ENCODE measurements around the gene ZBTB2. TPM values are rescaled to one million over a fixed set of nuclear protein-coding genes. Genes with fewer than 3 reads are reported as not detected.
"Not testable (repeated sequence)": the region's sequence is repeated elsewhere in the genome, so short reads cannot be mapped to it uniquely, and the experiment has no call there.

Gene ZBTB2
- total RNA-seq, 1 experiment from 2014 or later, result 34.6 TPM

DNA sequence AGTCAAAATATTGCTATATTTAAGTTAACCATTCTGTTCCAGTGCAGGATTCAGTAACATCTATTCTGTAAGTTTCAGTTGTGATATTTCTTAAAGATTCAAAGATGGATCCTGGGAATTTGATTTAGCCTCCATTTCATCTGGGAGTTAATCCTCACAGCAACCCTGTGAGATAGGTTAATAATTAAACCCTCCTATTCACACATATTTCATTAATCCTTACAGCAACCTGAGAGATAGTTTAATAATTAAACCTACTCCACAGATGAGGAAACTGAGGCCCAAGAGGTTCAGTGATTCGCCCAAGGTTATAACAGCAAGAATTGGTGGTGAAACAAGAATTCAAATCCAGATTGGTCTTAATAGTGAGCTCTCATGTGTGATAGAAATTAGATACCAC lies 10.9 kb upstream of the ZBTB2 start:
- DNase-seq (ENCODE audit: low read depth), result no peak

DNA sequence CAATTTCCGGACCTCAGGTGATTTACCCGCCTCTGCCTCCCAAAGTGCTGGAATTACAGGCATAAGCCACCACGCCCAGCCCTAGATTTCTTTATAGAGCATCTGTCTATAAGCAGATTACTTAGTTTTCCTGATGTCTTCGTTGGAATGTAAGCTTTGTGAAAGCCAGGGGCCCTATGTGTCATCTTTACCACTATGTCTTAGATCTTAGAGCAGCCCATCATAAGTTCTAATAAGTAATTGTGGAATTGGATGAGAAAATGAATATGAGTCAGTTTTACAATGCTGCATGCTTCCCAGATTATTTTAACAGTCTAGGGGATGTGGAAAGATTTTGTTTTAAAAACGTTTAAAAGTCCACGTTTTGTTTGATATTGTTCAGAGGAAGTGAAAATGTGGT lies 9.1 kb upstream of the ZBTB2 start:
- peak; percentile 52 for DNase-seq (ENCODE audit: low read depth)

DNA sequence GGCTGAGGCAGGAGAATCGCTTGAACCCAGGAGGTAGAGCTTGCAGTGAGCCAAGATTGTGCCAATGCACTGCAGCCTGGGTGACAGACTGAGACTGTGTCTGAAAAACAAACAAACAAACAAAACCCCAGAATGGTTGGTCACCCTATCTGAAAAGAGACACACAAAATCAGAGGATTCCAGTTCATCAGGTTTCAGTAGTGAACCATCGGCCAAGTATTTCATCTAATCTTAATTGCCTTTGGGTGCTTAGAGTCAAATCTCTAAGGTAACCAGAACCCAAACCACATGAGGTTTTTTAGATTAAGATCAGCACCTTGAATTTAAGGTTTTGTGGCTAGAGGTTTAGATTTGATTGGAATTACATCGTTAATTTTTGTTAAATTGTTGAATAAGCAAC lies 8.3 kb upstream of the ZBTB2 start:
- DNase-seq (ENCODE audit: low read depth), result no peak

DNA sequence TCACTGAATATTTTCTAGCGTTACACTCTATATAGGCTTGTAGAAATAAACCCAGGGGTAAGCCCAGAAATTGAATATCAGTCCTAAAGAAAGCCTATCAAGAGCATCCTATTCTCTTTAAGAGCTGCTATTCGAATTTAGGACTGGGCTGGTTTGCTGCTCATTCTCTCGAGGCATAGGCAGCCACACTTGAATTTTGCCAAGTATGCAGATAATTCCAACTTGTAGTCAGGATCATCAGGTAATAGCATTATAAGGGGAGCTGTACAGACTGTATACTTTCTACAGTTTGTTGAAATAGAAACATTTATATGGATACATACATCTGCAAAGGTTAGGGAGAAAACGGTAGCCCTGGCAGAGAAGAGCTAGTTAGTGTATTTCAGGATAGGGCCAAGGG lies 2.1 kb upstream of the ZBTB2 start:
- DNase-seq (ENCODE audit: low read depth), result no peak

DNA sequence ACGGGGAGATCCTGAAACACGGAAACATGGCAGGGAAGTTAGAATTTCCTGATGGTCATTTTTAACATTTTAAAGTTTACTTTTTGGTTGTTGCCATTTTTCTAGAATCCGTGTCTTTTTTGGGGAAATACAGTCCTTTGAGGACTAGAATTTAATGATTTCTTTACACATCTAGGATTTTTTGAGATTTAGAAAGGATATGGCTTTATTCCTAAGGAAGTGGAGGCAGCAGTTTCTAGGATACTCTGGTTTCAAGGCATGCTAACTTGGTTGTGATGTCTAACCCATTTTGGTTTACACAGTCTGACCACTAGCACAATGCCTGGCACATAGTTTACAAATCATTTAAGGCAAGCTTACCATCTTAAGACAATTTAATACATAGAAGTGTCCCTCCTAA lies 1.1 kb upstream of the ZBTB2 start:
- DNase-seq (ENCODE audit: low read depth), result no peak

DNA sequence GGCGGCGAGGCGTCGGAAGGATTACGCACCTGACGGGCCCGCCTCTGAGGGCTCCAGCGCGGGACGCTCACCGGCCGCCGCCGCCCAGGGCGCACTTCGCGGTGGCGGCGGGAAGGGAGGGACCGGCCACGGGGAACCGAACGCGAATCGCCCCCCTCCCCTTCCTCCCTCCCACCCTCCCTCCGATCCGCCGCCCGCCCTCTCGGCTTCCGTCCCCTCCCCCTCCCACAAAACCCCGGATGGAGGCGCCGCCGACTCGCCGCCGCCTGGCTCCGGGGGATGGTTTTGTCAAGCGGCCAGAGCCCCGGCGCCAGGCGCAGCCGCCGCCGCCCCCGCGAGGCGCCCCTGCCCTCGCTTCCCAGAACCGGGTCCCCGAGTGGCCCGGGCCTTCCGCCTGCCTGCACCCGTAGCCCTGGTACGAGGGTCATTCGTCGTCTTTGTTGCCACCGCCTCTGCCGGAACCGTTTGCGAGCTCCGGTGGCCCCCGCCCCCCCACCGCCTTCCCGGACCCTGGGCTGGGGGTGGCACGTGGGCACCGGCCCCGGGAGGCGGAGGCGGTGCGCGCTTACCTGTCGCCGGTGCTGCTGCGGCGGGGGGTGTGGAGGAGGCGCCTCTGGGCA lies 398 bp downstream of the ZBTB2 start:
- peak; percentile 36 for DNase-seq (ENCODE audit: low read depth)

DNA sequence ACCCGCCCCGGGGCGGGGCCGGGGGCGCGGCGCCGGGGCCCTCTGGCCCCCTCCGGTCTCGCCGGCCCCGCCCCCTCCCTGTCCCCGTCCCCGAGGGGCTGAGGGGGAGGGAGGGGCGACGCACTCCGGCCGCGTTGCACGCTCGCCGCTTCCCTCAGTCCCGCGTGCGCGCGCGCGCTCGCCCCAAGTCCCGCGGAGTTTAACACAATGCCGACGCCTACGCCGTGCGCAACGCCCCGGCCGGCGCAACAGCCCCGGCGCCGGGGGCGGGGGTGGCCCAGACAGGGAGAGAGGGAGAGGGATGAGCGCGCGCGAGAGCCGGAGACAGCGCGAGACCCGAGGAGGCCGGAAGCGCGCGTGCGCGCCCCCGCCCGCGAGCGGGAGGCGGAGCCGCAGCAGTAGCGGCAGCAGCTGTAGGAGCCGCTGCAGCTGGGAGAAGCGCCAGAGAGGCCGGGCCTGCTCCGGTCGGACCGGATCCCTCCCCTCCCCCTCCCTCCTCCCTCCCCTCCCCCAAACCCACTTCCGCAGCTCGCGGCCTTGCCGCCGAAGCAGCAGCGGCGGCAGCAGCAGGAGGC lies 996 bp downstream of the ZBTB2 start:
- DNase-seq (ENCODE audit: low read depth), result peak; percentile 99

DNA sequence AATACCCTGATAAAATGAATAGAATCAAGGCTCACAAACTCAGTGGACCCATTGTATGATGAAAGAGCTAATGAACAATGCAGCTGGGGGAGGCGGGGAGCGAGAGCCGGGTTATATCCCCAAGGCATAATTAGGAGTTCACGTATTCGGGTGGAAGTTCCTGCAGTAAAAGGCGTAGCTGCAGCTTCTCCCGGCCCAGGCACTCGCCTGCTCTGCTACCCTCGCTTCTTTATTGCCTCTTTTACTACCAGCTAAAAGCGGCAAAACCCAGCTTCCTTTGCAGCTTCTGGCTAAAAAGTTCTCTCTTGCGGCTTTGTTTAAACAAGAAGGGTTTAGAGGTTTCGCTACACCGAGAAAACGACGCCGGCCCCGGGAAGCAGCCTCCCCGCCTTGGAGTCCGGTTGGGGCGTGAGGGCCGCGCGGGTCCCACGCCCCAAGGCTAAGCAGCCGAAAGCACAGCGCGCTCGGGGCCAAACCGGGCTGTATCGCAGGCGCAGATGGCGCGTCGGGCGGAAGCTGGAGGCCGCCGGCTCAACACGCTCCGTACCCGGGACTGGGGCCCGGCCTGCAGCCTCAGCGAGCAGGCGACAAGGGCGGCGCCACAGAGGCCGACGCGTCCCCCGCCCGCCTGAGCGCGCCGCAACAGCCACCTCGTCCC lies 1.6 kb downstream of the ZBTB2 start:
- DNase-seq (ENCODE audit: low read depth), result peak; percentile 51

DNA sequence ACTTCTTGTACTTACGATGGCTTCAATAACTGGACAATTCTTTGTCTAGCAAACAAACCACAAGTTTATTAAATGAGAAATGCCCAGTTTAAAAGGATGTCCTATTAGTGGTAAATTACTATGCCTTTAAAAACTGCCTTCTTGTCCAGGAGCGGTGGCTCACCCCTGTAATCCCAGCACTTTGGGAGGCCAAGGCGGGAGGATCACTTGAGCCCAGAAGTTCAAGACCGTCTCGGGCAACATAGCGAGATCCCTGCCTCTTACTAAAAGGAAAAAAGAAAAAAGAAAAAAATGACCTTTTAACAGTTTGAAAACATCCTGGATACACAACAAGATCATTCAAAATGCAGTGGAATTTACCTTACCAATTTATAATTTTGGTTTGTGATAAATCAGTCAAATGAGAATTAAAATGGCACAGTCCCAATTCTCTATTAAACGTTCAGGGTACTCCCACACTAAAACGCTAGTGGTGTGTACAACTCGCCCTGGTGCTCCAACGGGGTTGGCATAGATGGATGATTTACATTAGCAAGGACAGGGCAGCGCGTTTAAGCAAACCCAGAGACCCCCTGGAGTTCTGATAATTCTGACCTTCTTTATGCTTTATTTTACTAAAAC lies 2.3 kb downstream of the ZBTB2 start:
- no peak for DNase-seq (ENCODE audit: low read depth)

DNA sequence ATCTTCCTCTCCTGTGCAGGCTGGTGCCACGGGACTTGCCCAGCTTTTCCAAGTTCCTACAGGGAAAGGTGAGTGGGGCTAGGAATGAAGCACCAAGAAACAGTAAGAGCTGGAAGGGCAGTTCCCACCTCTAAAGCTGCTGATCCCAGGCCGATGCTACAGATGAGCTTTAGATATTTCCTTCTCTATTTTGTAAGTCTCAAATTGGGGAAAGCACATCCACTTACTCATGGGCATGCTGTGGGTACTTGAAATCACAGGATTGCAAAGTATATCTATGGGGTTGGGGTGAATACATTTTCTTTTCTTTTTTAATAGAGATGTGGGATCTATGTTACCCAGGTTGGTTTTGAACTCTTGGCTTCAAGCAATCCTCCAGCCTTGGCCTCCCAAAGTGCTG lies 3.1 kb downstream of the ZBTB2 start:
- no peak for DNase-seq (ENCODE audit: low read depth)

DNA sequence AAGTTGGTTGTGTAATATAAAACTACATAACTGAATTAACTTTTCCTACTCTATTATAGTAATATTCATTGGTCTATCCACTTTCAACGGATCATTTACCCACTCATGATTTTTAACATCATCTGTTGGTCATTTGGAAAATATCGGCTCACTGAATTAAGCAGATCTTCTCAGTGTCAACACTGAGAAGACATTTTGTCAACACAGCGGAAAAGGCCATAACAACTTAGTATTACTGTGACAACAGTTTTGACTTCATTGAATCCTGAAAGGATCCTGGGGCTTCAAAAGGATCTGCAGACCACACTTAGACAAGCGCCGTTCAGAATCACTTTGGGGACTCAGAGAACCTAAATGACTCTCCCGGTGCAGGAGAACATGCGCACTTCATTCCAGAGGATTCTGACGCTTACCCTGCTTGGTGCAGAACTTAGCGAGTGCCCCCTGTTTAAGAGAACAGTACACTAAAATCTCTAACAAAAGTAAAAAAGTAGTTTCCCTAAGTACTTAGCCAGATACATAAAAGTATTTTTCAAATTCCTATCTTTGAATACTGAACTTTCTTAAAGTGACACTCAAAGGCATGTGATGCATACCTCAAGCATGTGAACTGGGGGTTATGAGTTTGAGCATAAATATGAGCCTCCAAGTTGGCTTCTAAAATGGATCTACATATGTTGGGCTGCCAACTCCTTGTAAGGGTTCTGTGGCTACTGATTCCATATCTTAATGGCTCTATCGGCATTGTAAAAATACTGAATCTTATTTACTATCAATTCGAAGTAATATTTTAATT lies 4.0 kb downstream of the ZBTB2 start:
- no peak for DNase-seq (ENCODE audit: low read depth)

DNA sequence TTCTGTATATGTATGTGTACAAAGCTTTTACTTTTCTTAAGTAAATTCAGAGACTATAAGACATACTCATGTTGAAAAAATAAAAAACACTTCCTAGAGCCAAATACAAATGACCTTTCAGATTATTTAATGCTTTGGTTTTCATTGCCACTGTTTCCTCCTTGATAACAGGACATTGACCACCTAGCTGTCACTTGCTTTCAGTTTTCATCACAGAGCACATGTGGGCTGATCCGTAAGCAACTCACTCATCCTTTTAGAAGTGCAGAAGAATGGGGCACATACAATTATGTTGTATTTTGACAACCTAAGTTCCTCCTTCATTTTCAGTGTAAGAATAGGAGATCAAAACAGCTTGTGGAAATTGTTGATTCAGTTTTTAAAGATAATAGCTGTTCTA lies 6.2 kb downstream of the ZBTB2 start:
- DNase-seq (ENCODE audit: low read depth), result no peak

DNA sequence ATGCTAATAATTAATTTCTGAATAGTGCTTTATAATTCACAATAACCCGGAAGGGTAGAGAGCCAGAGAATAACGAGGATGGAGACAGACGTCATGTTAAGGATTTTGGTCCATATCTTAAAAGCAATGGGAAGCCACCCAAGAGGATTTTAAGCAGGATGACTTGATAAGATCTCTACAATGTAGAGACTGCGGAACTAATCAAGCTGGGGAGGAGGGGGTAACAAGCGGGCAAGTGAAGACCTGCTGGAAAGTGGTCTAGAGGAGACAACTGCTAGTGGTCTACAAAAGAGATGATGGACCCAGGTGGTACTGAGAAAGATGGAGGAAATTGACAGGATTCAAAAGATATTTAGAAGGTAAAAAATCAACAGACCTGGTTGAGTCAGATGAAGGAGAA lies 7.2 kb downstream of the ZBTB2 start:
- no peak for DNase-seq (ENCODE audit: low read depth)

DNA sequence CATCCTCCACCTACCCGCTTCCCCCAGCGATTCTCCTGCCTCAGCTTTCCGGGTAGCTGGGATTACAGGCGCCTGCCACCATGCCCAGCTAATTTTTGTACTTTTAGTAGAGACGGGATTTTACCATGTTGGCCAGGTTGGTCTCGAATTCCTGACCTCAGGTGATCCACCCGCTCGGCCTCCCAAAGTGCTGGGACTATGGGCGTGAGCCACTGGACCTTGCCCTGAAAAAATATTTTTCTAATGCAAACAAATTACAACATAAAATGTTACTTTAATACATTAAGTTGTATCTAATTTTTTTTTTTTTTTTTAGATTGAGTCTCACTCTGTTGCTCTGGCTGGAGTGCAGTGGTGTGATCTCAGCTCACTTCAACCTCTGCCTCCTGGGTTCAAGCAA lies 8.7 kb downstream of the ZBTB2 start:
- not testable (repeated sequence) for DNase-seq (ENCODE audit: low read depth)

DNA sequence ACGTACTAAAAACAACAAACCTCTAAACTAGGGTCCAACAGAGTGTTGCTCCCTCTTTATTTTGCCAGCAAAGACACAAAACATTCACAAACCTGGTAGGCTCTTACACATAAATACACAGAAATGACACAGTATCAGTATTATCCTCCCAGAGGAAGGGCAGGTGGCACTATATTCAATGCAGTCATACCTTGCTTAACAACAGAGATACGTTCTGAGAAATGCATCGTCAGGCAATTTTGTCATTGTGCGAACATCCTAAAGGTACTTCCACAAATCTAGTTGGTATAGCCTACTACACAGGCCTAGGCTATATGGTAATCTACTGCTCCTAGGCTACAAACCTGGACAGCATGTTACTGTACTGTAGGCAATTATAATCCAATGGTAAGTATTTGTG lies 9.6 kb downstream of the ZBTB2 start:
- no peak for DNase-seq (ENCODE audit: low read depth)

DNA sequence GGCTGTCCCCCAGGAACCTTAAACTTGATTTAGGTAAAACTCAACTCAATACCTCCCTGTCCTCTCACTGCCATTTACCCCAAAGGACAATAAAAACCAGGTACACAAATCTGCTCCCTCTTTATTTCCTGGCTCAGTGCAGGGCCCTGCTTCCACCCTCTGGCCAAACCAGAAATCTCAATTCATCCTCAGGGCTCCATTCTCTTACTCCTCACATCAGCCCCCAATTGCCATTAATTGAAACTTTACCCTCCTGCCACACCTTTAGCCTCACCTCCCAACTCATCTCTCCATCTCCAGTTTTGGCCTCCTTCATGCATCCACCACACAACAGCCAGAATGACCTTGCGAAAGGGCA lies 10.5 kb downstream of the ZBTB2 start:
- DNase-seq (ENCODE audit: low read depth), result no peak

DNA sequence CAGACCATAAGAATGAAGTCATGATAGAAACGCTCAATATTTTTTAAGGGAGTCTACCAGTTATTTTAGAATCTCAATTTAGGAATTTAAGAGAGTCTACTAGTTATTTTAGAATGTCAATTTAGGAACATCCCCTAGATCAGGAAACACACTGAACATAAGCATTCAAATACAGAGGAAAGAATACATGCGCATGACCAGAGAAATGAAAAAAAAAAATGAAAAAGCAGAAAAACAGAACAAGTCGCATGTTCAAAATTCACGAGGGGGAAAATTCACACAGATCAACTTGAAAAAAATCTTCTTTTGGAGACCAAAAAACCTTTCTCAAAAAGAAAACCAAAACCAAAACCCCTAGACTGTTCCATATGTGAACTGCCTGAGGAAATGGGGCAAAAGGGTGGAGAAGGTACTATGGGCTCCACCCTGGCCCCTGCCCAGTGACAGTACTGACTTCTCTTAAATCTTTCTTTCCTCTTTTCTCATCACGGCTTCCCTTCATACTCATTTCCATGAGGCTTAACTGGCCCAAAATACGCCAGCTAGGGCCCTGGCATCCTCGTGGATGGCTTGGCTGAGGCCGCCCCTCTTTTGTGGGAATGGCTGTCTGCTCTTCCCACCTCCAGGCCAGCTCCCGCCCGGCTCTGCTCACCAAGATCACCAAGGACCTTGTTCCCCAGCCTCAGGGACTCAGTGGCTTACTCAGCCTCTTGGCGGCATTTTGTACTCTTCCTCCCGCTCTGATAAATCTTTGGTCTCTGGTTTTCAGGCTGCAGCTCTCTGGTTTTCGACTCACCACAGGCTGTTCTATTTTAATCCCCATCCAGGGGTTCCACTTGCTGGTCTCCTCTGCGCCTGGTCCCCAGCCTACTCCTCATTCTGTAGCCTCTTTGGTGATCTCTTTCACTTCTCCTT lies 11.2 kb downstream of the ZBTB2 start:
- DNase-seq (ENCODE audit: low read depth), result no peak

DNA sequence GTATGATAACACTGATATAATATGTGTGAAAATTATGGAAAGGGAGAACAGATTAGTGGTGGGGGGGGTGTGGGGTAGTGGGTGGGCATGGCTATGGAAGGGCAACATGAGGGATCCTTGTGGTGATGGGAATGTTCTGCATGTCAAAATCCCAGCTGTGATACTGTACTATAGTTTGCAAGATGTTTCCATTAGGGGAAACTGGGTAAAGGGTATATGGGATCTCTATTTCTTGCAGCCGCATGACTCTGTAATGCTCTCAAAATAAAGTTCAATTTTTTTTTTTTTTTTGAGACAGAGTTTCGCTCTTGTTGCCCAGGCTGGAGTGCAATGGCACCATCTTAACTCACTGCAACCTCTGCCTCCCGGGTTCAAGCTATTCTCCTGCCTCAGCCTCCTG lies 14.3 kb downstream of the ZBTB2 start:
- no peak for DNase-seq (ENCODE audit: low read depth)

DNA sequence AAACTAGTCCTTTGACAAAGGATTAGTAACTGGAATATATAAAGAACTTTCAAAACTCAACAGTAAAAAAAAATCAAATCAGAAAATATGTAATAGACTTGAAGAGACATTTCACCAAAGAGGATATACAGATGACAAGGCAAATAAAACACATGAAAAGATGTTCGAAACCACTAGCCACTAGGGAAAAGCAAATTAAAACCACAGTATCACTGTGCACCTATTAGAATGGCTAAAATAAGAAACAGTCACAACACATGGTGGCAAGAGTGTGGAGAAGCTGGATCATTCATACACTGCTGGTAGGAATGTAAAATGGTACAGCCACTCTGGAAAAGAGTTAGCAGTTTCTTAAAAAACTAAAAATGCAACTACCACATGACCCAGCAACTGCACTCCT lies 14.9 kb downstream of the ZBTB2 start:
- no peak for DNase-seq (ENCODE audit: low read depth)

DNA sequence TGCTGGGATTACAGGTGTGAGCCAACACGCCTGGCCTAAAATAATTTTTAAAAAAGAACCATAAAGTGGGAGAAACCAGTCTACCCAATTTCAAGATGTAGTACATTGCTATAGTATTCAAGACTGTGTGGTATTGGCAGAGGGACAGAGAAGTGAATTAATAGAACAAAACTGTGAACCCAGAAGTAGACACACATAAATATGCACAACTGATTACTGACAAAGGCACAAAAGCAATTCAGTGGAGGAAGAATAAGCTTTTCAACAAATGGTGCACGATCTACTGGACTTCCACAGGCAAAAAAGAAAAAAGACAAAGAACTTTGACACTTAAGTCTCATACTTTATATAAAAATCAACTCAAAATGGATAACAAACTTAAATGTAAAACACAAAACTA lies 15.5 kb downstream of the ZBTB2 start:
- no peak for DNase-seq (ENCODE audit: low read depth)
